IPS-NIHi7 (cell line): ENCODE measurements around the gene PTAFR.

ENCODE experiments used
- DNase-seq: peaks from one replicate; pipeline ENCODE4 v3.0.0; 2012; ENCODE audit warnings: mixed read lengths; ENCODE audit errors: extremely low spot score

PTAFR gene

GRCh38 chr1:28178690-28179485 is 2.4 kb upstream of the PTAFR start:
- DNase-seq: no peak

DNA sequence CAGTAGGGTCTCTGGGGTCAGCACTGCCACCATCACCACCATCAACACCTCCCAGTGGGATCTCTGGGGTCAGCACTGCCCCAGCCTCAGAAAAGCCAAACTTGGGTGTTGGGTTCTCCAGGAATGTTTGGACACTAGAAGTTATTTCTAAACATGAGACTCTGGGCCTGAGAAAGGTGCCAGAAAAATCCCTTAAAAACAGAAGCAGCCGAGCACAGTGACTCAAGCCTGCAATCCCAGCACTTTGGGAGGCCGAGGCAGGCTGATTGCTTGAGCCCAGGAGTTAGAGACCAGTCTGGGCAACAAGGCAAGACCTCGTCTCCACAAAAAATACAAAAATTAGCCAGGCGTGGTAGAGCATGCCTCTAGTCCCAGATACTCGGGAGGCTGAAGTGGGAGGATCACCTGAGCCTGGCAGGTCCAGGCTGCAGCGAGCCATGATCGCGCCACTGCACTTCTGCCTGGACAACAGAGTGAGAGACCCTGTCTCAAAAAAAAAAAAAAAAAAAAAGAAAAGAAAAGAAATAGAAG is 470 bp downstream of the PTAFR start:
- no peak for DNase-seq

- DNase-seq: no peak
Measured at GRCh38 chr1:28173980-28174297, 2.6 kb downstream of the PTAFR start.

DNA sequence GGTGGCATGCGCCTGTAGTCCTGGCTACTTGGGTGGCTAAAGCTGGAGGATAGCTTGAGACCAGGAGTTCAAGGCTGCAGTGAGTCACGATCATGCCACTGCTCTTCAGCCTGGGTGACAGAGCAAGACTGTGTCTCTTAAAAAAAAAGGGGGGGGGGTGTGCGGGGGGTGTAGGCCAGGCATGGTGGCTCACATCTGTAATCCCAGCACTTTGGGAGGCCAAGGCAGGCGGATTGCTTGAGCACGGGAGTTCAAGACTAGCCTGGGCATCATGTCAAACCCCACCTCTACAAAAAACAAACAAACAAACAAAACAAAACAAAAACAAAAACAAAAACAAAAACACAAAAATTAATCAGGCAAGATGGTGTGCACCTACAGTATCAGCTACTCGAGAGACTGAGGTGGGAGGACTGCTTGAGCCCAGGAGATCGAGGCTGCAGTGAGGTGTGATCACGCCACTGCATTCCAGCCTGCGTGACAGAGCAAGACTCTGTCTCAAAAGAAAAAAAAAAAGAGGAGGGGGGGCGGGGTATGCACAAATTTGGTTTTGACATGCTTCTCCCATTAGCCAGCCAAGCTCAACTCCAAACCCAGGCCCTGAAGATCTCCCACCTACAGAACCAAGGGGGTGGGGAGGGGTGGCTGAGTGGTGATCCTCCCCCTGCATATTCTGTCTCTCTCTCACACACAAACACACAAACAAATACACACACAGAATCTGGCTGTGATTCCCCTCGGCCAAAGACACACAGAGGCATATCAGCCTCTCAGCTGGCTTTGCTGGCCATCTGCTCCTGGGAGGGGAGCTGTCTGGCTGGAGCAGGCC is 3.1 kb downstream of the PTAFR start:
- no peak for DNase-seq

DNA sequence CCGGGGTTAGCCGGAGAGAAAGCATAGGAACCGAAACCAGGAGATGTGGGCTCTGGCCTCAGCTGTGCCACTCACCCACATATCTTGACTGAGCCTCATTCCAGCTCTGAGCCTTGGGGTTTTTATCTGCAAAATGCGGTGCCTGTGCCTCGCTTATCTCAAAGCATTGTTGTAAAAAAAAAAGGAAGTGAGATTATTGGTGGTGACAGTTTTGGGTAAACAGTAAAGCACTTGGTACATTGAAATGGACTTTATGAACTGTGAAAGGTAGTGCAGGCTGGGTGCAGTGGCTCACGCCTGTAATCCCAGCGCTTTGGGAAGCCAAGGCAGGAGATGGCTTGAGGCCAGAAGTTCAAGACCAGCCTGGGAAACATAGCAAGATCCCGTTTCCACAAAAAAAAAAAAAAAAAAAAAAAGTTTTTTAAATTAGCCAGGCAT is 3.8 kb downstream of the PTAFR start:
- no peak for DNase-seq

DNA sequence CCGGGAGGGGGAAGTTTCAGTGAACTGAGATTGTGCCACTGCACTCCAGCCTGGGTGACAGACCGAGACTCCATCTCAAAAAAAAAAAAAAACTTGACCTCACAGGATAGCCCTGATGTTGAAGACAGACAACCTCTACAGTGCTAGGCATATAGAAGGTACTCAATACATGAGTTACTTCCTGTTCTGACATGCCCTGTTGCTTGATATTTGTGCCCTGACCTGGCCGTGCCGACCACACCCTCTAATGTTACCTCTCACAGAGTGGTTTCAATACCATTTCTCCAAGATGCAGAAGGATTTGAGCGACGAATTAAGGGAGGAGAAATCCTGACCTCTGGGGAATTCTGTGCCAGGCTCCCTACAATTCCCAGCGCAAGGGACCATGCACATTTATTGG is 5.2 kb downstream of the PTAFR start:
- no peak for DNase-seq

GRCh38 chr1:28170001-28170596 is 6.4 kb downstream of the PTAFR start:
- no peak for DNase-seq

- no peak for DNase-seq
Measured at GRCh38 chr1:28163496-28164161, 12.9 kb downstream of the PTAFR start.

GRCh38 chr1:28162151-28162550 is 14.3 kb downstream of the PTAFR start:
- DNase-seq: no peak

DNA sequence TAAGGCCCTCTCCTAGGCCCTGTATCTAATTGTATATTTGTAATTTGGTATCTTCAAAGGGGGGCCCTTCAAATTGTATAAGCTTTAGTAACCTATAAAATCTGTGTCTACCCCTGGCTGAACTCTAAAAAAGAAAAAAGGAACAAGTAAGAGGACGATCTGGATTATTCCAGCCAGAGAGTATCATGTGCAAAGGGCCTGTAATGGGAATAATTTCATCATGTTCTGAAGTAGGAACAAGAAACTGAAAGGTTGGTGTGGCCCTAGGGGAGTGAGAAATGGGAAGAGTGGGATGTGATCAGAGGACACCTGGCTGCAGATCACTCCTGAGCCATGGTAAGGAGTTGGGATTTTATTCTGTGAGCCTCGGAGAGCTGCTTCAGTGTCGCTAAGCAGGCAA is 14.7 kb downstream of the PTAFR start:
- no peak for DNase-seq

DNA sequence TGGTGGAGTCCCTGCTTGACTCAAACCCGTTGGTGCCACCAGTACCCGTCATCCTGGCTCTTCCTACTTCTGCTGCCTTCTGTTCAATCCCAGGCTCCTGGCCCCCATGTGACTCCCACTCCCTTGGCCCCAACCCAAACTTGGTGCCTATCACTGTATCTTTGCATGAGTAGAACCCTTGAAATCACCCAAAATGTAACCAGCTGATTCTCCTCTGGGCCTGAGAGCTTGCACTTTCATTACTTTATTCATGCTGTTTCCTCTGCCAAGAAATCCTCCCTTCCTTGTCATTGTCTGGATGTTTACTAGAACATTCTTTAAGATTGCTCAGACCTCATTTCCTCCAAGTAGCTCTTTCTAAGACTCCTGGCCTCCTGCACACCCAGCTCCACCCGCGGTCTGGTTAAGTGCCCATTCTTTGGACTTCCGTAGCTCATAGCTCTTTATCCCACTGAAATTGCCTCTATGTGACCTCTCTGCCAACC is 15.7 kb downstream of the PTAFR start:
- no peak for DNase-seq

GRCh38 chr1:28159680-28160079 is 16.8 kb downstream of the PTAFR start:
- DNase-seq: no peak

DNA sequence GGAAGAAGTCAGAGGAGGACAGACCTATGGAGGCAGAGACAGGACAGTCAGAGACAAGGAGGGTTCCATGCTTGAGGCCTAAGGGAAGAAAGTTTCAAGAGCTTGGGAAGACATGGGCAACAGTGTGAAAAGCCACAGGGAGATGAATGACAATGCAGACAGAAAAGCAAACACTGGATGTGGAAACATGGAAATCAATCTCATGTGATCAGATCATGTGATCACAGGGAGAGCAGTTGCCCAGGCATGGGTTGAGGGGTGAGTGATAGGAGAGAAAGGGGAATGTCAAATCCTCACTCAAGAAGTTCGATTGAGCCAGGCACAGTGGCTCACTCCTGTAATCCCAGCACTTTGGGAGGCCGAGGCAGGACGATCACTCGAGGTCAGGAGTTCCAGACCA is 17.2 kb downstream of the PTAFR start:
- no peak for DNase-seq

GRCh38 chr1:28157894-28158293 is 18.6 kb downstream of the PTAFR start:
- no peak for DNase-seq

DNA sequence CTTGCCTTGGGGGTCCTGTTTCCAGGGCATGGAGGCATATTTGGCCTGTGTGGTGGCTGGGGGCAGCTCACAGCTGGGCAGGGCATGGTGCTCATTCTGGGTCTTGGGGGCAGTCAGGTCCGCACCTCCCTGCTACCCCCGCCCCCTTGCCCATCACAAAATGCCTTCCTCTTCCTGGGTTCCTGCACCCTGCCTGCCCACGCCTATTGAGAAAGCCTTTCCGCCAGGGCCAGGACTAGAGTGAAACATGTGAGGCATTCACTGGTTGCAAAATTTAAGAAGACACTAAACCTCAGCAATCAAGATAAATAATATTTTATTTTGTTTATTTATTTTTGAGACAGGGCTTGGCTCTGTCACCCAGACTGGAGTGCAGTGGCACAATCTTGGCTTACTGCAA is 19.7 kb downstream of the PTAFR start:
- DNase-seq: no peak

- DNase-seq: no peak
Measured at GRCh38 chr1:28155628-28156027, 20.9 kb downstream of the PTAFR start.

- no peak for DNase-seq
Measured at GRCh38 chr1:28154078-28154594, 22.4 kb downstream of the PTAFR start.

DNA sequence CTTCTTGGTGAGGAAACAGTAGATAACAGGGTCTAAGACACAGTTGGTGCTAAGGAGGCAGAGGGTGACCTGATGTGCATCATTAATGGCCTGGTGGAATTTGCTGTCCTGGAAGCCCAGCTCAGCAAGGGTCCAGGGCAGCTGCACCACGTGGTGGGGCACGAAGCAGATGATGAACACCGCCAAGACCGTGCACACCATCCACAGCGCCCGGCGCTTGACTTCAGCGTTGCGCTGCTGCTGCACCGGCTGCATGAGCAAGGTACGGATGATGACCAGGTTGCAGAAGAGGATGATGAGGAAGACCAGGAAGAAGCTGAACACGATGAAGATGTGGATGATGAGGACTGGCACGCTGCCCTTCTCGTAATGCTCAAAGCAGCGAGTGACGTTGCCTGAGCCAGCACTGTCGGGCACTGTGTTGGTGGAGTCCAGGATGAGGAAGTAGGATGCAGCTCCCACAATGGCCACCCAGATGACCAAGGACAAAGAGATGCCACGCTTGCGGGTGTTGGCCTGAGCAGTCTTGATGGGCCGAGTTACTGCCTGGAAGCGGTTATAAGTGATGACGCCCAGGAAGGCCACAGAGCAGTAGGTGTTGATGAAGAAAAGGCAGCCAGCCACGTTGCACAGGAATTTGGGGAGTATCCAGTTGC is 26.2 kb downstream of the PTAFR start:
- DNase-seq: no peak

GRCh38 chr1:28148880-28149195 is 27.7 kb downstream of the PTAFR start:
- DNase-seq: no peak

- DNase-seq: peak; percentile 61
Measured at GRCh38 chr1:28147264-28148094, 29.0 kb downstream of the PTAFR start.
